Activated effector memory CD4-positive, alpha-beta T cell treated with anti-CD3 and anti-CD28 coated beads, Interleukin-2, amount 50 U/mL, for 16 hours (primary cell): ENCODE measurements around the gene SETD4.
"Not testable (repeated sequence)": the region's sequence is repeated elsewhere in the genome, so short reads cannot be mapped to it uniquely, and the experiment has no call there.

Experiments
- DNase-seq: peaks from one replicate; pipeline ENCODE4 v3.0.0-alpha.2; 2020

The SETD4 gene

DNA sequence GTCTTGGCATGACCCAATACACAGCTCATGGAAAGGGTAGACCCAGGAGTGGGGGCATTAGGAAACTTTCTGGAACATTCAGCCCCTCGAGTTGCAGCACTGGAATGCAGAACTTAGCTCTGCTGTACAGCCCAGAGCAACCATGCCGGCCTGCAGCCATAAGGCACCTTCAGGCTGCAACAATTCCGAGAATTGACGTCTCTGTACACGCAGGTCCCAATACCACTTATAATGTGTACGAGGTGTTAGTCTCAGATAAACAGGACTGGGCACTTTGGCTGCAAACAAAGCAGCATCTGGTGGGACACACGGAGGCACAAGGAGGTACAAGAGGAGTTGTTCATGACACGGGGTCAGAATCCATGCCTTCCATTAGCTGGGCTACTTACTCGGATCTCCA lies 17.4 kb upstream of the SETD4 start:
- no peak for DNase-seq

GRCh38 chr21:36076878-36077655 lies 16.7 kb upstream of the SETD4 start:
- DNase-seq: no peak

GRCh38 chr21:36075953-36076352 lies 15.6 kb upstream of the SETD4 start:
- no peak for DNase-seq

GRCh38 chr21:36075171-36075570 lies 14.8 kb upstream of the SETD4 start:
- no peak for DNase-seq

- DNase-seq: not testable (repeated sequence)
Measured at GRCh38 chr21:36073911-36074310, 13.6 kb upstream of the SETD4 start.

DNA sequence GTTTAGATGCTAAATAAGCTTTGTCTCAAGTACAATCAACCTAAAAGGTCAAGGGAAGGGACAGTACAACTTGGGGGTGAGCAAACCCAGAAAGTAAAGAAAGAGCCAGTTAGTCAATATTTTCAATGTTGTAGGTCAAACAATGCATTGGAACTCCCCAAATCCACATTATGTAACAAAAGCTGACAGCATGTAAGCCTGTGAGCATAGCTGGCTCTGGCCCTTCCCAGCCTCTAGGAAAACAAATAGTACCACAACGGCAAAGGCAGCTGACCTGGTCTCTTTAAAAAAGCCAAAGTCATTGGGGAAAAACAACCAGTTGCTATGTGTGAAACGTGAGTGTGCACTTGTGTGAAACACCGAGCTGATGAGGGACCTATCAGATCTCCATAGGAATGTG lies 12.9 kb upstream of the SETD4 start:
- DNase-seq: no peak

- no peak for DNase-seq
Measured at GRCh38 chr21:36072453-36073162, 12.3 kb upstream of the SETD4 start.

DNA sequence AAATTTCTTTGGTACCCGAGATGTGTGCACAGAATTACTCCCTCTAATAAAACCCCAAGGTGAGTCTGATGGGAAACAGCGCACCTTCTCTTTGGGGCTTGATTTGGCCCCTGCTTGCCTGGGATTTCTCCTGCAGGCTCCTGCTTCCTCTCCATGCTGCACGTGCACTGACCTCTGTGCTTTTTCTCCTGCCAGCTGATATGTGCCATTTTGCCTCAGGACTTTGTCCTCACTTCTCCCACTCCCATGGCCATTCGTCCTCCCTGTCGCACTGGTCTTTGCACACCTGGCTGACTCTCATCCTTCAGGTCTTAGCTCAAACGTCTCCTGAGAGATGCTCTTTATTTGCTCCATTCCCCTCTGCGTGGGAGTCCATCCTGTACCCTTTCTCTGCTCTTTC lies 10.7 kb upstream of the SETD4 start:
- DNase-seq: no peak

DNA sequence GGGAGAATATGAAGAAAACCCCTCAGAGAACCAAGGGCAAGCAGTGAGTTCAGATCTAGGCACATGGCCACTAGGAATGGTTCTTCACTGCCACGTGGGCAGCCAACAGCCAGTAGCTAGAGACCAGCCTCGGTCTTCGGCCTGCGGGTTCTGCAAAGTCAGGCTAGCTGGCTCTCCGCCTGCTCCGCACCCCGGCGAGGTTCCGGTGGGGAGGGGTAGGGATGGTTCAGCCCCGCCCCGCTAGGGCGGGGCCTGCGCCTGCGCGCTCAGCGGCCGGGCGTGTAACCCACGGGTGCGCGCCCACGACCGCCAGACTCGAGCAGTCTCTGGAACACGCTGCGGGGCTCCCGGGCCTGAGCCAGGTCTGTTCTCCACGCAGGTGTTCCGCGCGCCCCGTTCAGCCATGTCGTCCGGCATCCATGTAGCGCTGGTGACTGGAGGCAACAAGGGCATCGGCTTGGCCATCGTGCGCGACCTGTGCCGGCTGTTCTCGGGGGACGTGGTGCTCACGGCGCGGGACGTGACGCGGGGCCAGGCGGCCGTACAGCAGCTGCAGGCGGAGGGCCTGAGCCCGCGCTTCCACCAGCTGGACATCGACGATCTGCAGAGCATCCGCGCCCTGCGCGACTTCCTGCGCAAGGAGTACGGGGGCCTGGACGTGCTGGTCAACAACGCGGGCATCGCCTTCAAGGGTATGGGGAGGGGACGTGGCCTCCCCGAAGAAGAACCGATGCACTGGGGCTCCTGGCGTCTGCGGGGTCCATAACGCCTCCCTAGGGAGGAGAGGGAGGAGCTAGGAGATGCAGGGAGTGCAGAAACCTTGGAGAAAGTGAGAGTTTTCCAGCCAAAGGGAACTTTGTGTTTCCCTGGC lies 9.6 kb upstream of the SETD4 start, which contains the start of gene CBR1:
CBR1 (plus strand) TSS at position 312 of the 871 bp plus-strand sequence; CDS start at position 404, 92 bp downstream.
- DNase-seq: peak; percentile 96

GRCh38 chr21:36068748-36069398 lies 8.5 kb upstream of the SETD4 start:
- no peak for DNase-seq

DNA sequence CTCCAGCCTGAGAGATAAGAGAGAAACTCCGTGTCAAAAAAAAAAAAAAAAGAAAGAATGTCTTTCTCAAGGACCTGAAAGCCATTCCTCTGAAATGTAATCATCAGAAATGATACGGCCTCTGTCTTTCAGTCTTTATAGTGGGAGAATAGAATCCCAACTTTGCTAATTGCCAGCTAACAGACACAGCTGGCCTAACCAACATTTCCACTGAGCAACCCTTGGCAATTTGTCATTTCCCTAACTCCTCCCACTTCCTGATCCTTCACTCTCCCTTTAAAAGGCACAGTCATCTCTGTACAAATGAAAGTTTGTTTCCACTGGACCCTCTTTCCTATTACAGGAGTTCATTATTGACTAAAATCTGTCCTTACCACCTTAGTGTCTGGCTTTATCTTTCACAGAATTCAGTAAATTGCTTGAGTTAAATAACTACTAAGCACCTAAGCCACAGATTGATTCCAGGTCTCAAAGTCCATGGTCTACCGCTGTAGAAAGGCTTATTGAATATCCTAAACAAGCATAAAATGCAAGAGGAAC lies 5.2 kb upstream of the SETD4 start:
- no peak for DNase-seq

DNA sequence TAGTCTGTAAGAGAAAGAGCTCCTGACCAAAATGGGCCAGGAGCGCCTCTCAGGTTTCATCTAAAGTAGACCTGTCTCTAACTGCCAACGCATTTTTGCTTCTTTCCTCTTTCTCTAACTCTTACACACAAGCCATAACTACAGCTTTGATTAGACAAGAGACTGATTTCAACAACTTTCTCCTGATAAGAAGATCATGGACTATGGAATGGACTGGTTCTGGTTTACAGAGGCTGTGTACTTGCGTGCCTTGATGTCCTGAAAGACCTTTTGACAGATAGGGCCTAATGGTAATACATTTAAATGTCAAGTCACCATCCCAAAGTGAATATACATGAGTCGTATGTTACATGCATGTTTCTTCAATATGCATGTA lies 3.7 kb upstream of the SETD4 start:
- DNase-seq: no peak

- DNase-seq: no peak
Measured at GRCh38 chr21:36063375-36064084, 3.2 kb upstream of the SETD4 start.

GRCh38 chr21:36061445-36061844 lies 1.1 kb upstream of the SETD4 start:
- DNase-seq: no peak

DNA sequence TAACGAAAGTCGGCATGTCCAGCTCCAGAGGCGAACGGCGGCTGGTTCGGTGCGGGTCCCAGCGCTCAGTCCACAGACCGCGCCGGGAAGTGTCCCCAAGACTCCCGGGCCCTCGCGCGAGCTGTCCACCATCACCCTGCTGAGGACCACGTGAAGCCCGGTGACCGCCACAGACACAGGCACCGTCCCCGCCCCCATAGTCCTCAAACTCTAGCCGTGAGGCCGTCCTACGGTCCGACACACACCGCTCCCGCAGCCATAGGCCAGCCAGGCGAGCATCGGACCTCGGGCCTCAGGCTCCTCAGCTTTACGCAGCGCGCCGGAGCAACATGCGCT lies 535 bp downstream of the SETD4 start:
- DNase-seq: no peak

GRCh38 chr21:36055551-36055950 lies 4.8 kb downstream of the SETD4 start:
- no peak for DNase-seq

DNA sequence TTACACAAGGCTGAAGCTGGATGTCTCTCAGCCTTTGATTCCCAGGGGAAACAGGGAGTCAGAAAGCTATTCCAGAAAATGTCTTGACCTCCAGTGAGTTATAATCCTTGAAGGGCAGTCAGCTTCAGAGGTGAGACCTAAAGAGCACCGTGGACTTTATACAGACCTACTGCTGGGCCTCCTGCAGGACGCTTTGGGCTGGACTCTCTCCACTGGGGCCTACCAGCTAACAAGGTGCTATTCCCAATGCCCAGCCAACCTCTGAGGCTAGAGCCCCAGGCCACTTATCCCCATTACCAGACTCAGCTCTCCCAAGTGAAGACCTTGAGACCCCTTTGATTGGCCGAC lies 6.6 kb downstream of the SETD4 start:
- no peak for DNase-seq

GRCh38 chr21:36052860-36053714 lies 7.2 kb downstream of the SETD4 start:
- DNase-seq: no peak

DNA sequence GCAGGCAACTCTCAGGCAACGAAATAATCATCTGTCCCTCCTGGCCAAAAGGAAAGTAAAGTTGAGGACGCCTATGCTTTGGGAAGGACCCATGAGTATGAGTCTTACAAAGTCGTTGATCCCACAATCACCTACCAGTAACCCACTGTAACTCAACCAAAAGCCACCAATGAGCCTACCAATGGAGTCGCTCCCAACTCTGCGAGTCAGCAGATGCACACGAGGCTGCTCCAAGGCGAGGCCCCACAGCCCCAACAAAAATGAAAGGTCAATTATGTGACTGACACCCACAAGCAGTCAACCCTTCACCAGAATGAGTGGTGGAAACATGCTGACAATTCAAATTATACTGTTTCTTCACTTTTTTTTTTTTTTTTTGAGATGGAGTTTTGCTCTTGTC lies 12.0 kb downstream of the SETD4 start:
- no peak for DNase-seq

- no peak for DNase-seq
Measured at GRCh38 chr21:36047139-36047538, 13.2 kb downstream of the SETD4 start.

DNA sequence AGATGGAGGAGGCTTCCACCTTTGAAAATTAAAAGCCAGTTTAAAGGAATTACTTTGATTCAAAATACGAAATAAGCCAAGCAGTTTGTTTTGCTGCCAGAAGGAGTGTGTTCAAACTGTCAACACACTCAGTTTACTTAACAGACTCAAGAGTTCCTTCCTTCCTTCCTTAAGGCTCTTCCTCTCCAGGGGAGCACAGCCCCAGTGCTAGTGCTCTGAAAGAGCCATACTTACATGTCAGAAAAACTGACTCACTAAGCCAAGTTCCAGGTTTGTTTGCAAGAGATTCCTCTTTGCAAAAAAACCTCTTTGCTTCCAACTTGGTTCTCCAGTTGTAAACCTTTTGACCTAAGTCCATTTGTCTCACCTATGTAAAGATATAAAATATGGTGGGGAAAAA lies 14.3 kb downstream of the SETD4 start:
- no peak for DNase-seq
